ENCODE results near the gene ADARB1.

Gene ADARB1

GRCh38 chr21:45076245-45076711, 1.9 kb downstream of the ADARB1 start:
- no peak for DNase-seq

GRCh38 chr21:45078371-45078770, 4.0 kb downstream of the ADARB1 start:
- DNase-seq = no peak

- no peak for DNase-seq
Observed at GRCh38 chr21:45078877-45079281, 4.5 kb downstream of the ADARB1 start.

- no peak for DNase-seq
Observed at GRCh38 chr21:45079351-45079750, 5.0 kb downstream of the ADARB1 start.

- no peak for DNase-seq
Observed at GRCh38 chr21:45080232-45080631, 5.9 kb downstream of the ADARB1 start.

GRCh38 chr21:45080639-45081414, 6.4 kb downstream of the ADARB1 start:
- no peak for DNase-seq

GRCh38 chr21:45081636-45082035, 7.3 kb downstream of the ADARB1 start:
- DNase-seq = no peak

- DNase-seq = peak; percentile 70
Observed at GRCh38 chr21:45082736-45083135, 8.4 kb downstream of the ADARB1 start.

- no peak for DNase-seq
Observed at GRCh38 chr21:45084121-45084520, 9.7 kb downstream of the ADARB1 start.

- no peak for DNase-seq
Observed at GRCh38 chr21:45084881-45085536, 10.6 kb downstream of the ADARB1 start.

GRCh38 chr21:45085700-45086099, 11.3 kb downstream of the ADARB1 start:
- no peak for DNase-seq

GRCh38 chr21:45086337-45086958, 12.1 kb downstream of the ADARB1 start:
- no peak for DNase-seq

GRCh38 chr21:45087022-45087823, 12.8 kb downstream of the ADARB1 start:
- no peak for DNase-seq

GRCh38 chr21:45088116-45088515, 13.7 kb downstream of the ADARB1 start:
- DNase-seq = no peak

GRCh38 chr21:45088729-45089128, 14.3 kb downstream of the ADARB1 start:
- DNase-seq = no peak

- no peak for DNase-seq
Observed at GRCh38 chr21:45089964-45090363, 15.6 kb downstream of the ADARB1 start.

- DNase-seq = peak; percentile 42
Observed at GRCh38 chr21:45090966-45091365, 16.6 kb downstream of the ADARB1 start.

- DNase-seq = peak; percentile 55
Observed at GRCh38 chr21:45091550-45092322, 17.4 kb downstream of the ADARB1 start.

- no peak for DNase-seq
Observed at GRCh38 chr21:45093035-45093532, 18.7 kb downstream of the ADARB1 start.

GRCh38 chr21:45094412-45094811, 20.0 kb downstream of the ADARB1 start:
- no peak for DNase-seq

- DNase-seq = no peak
Observed at GRCh38 chr21:45095505-45095904, 21.1 kb downstream of the ADARB1 start.

GRCh38 chr21:45096217-45096616, 21.8 kb downstream of the ADARB1 start:
- no peak for DNase-seq

Measured in NCI-H524 treated with DMSO at 0.1 percent for 48 hours (cell line).